ENCODE measurements around the gene CALD1.

The CALD1 gene

DNA sequence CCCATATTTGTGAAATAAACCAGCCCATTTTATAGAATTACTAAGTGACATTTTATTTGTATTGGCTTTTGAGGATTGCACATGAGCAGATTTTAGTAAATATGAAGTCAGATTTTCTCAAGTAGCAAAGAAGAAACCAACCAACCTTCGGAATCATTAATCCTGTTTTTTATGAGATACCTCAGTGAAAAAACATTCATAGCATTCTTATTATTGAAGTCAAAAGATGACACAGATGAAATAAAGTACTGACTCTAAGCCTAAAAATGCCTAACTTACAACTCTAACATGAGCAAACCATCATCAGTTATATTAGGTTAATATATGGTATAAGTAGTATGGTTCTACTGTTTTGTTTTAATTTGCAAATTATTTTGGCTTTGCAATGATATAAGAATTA lies 147.0 kb downstream of the CALD1 start:
- H3K27me3 ChIP-seq (ENCODE audit: control insufficient read depth, insufficient read depth, low read length), result no peaks in the 10 kb centered on the region
- H3K27ac ChIP-seq (ENCODE audit: low read length), result no peak overlapping the region
- H3K9me3 ChIP-seq (ENCODE audit: control insufficient read depth, low read depth, low read length), result no peaks in the 10 kb centered on the region
- H3K9ac ChIP-seq (ENCODE audit: low read length), result no peak overlapping the region
- H3K36me3 ChIP-seq (ENCODE audit: control insufficient read depth, low read depth, low read length), result no peaks in the 10 kb centered on the region
- no peak overlapping the region for H3K4me3 ChIP-seq (ENCODE audit: low read length)
- H3K4me1 ChIP-seq (ENCODE audit: control insufficient read depth, low read depth, low read length), result no peaks in the 10 kb centered on the region

DNA sequence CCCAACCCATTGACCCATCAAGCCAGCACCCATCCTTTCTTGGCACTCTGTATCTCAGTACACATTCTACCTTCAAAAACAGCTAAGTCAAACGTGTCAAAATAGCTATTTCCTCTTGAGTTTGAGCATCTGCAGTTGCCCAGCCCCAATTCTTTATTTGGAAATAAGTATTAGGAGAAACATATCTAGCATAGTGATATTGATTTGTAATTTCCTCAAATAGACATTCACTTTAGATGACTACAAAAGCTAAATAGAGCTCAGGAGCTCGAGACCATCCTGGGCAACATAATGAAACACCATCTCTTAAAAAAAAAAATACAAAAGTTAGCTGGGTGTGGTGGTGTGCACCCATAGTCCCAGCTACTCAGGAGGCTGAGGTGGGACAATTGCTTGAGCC lies 147.6 kb downstream of the CALD1 start:
- Histone ChIP-seq H3K4me1 (ENCODE audit: control insufficient read depth, low read depth, low read length) (no peaks in the 10 kb centered on the region), H3K9me3 (ENCODE audit: control insufficient read depth, low read depth, low read length) (no peaks in the 10 kb centered on the region), H3K9ac (ENCODE audit: low read length) (no peak overlapping the region), H3K27me3 (ENCODE audit: control insufficient read depth, insufficient read depth, low read length) (no peaks in the 10 kb centered on the region), H3K27ac (ENCODE audit: low read length) (no peak overlapping the region), H3K4me3 (ENCODE audit: low read length) (no peak overlapping the region), H3K36me3 (ENCODE audit: control insufficient read depth, low read depth, low read length) (no peaks in the 10 kb centered on the region)

DNA sequence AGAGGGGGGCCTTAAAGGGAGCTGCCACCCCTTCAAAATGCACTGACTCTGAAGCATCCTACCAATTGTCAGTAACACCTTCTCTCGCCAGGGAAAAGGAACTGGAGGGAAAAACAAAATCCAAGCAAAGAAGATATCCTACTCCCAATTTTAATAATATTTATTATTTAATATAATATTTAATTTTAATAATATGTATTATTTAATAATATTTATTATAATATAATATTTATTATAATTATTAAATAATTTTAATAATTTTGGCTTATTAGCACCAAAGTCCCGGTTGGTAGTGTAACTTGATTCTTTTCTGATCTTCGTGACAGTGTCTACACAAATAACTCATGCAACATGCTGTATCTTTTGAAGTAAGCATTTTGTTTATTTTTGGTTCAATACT lies 148.3 kb downstream of the CALD1 start:
- H3K27ac ChIP-seq (ENCODE audit: low read length), result no peak overlapping the region
- H3K9ac ChIP-seq (ENCODE audit: low read length), result no peak overlapping the region
- H3K4me1 ChIP-seq (ENCODE audit: control insufficient read depth, low read depth, low read length), result no peaks in the 10 kb centered on the region
- H3K9me3 ChIP-seq (ENCODE audit: control insufficient read depth, low read depth, low read length), result no peaks in the 10 kb centered on the region
- H3K36me3 ChIP-seq (ENCODE audit: control insufficient read depth, low read depth, low read length), result no peaks in the 10 kb centered on the region
- no peak overlapping the region for H3K4me3 ChIP-seq (ENCODE audit: low read length)
- no peaks in the 10 kb centered on the region for H3K27me3 ChIP-seq (ENCODE audit: control insufficient read depth, insufficient read depth, low read length)

GRCh38 chr7:134928554-134928953 lies 149.1 kb downstream of the CALD1 start:
- Histone ChIP-seq H3K27ac (ENCODE audit: low read length) (no peak overlapping the region), H3K9me3 (ENCODE audit: control insufficient read depth, low read depth, low read length) (no peaks in the 10 kb centered on the region), H3K36me3 (ENCODE audit: control insufficient read depth, low read depth, low read length) (no peaks in the 10 kb centered on the region), H3K4me1 (ENCODE audit: control insufficient read depth, low read depth, low read length) (no peaks in the 10 kb centered on the region), H3K4me3 (ENCODE audit: low read length) (no peak overlapping the region), H3K9ac (ENCODE audit: low read length) (no peak overlapping the region), H3K27me3 (ENCODE audit: control insufficient read depth, insufficient read depth, low read length) (no peaks in the 10 kb centered on the region)

- Histone ChIP-seq H3K36me3 (ENCODE audit: control insufficient read depth, low read depth, low read length) (peaks cover 13% of the 10 kb centered on the region), H3K27ac (ENCODE audit: low read length) (no peak overlapping the region), H3K9me3 (ENCODE audit: control insufficient read depth, low read depth, low read length) (no peaks in the 10 kb centered on the region), H3K27me3 (ENCODE audit: control insufficient read depth, insufficient read depth, low read length) (no peaks in the 10 kb centered on the region), H3K9ac (ENCODE audit: low read length) (no peak overlapping the region), H3K4me1 (ENCODE audit: control insufficient read depth, low read depth, low read length) (no peaks in the 10 kb centered on the region), H3K4me3 (ENCODE audit: low read length) (no peak overlapping the region)
Measured at GRCh38 chr7:134931487-134931886, 152.1 kb downstream of the CALD1 start.

GRCh38 chr7:134932707-134933370 lies 153.4 kb downstream of the CALD1 start:
- peaks cover 13% of the 10 kb centered on the region for H3K36me3 ChIP-seq (ENCODE audit: control insufficient read depth, low read depth, low read length)
- no peaks in the 10 kb centered on the region for H3K4me1 ChIP-seq (ENCODE audit: control insufficient read depth, low read depth, low read length)

DNA sequence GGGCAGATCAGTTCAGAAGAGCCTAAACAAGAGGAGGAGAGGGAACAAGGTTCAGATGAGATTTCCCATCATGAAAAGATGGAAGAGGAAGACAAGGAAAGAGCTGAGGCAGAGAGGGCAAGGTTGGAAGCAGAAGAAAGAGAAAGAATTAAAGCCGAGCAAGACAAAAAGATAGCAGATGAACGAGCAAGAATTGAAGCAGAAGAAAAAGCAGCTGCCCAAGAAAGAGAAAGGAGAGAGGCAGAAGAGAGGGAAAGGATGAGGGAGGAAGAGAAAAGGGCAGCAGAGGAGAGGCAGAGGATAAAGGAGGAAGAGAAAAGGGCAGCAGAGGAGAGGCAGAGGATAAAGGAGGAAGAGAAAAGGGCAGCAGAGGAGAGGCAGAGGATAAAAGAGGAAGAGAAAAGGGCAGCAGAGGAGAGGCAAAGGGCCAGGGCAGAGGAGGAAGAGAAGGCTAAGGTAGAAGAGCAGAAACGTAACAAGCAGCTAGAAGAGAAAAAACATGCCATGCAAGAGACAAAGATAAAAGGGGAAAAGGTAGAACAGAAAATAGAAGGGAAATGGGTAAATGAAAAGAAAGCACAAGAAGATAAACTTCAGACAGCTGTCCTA lies 154.1 kb downstream of the CALD1 start:
- Histone ChIP-seq H3K4me3 (ENCODE audit: low read length) (no peak overlapping the region), H3K36me3 (ENCODE audit: control insufficient read depth, low read depth, low read length) (peaks cover 13% of the 10 kb centered on the region), H3K27ac (ENCODE audit: low read length) (no peak overlapping the region), H3K9ac (ENCODE audit: low read length) (no peak overlapping the region), H3K9me3 (ENCODE audit: control insufficient read depth, low read depth, low read length) (no peaks in the 10 kb centered on the region), H3K4me1 (ENCODE audit: control insufficient read depth, low read depth, low read length) (no peaks in the 10 kb centered on the region), H3K27me3 (ENCODE audit: control insufficient read depth, insufficient read depth, low read length) (no peaks in the 10 kb centered on the region)

More at GRCh38 chr7:134932707-134933370, 153.4 kb downstream of the CALD1 start:
- H3K9me3 ChIP-seq (ENCODE audit: control insufficient read depth, low read depth, low read length), result no peaks in the 10 kb centered on the region
- no peak overlapping the region for H3K27ac ChIP-seq (ENCODE audit: low read length)
- no peak overlapping the region for H3K9ac ChIP-seq (ENCODE audit: low read length)
- H3K27me3 ChIP-seq (ENCODE audit: control insufficient read depth, insufficient read depth, low read length), result no peaks in the 10 kb centered on the region
- no peak overlapping the region for H3K4me3 ChIP-seq (ENCODE audit: low read length)

- no peak overlapping the region for H3K9ac ChIP-seq (ENCODE audit: low read length)
- no peak overlapping the region for H3K27ac ChIP-seq (ENCODE audit: low read length)
- no peak overlapping the region for H3K4me3 ChIP-seq (ENCODE audit: low read length)
- no peaks in the 10 kb centered on the region for H3K9me3 ChIP-seq (ENCODE audit: control insufficient read depth, low read depth, low read length)
- H3K36me3 ChIP-seq (ENCODE audit: control insufficient read depth, low read depth, low read length), result peaks cover 13% of the 10 kb centered on the region
- H3K27me3 ChIP-seq (ENCODE audit: control insufficient read depth, insufficient read depth, low read length), result no peaks in the 10 kb centered on the region
- peaks cover 2% of the 10 kb centered on the region for H3K4me1 ChIP-seq (ENCODE audit: control insufficient read depth, low read depth, low read length)
Measured at GRCh38 chr7:134935701-134936100, 156.3 kb downstream of the CALD1 start.

DNA sequence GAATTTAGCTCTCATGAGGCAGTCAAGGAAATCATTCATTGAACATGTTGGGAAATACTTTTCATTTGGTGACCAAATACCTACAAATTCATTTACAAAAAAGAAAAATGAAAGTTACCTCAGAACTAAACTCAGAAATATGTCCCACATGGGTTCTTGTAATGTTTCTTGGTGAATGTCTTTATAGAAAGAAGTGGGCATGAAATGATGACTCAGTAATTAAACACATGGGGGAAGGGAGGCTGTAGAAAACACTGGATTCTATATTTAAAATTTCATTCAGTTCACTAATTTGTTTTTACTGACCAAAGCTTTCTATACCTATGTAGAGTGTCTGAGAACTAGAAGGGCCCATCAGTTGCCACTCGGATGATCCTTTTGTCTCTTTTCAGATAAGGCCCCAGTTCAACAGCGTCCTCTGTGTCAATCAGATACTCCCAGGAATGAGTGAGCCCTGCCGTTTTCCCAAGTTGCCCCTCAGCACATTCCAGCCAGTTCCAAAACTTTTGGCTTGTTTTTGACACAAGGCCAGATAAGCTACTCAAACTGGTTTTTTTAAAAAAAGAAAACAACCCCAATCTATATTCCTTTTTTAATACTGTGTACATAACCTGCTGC lies 157.6 kb downstream of the CALD1 start:
- Histone ChIP-seq H3K4me1 (ENCODE audit: control insufficient read depth, low read depth, low read length) (peaks cover 9% of the 10 kb centered on the region), H3K36me3 (ENCODE audit: control insufficient read depth, low read depth, low read length) (peaks cover 13% of the 10 kb centered on the region), H3K9me3 (ENCODE audit: control insufficient read depth, low read depth, low read length) (no peaks in the 10 kb centered on the region)

DNA sequence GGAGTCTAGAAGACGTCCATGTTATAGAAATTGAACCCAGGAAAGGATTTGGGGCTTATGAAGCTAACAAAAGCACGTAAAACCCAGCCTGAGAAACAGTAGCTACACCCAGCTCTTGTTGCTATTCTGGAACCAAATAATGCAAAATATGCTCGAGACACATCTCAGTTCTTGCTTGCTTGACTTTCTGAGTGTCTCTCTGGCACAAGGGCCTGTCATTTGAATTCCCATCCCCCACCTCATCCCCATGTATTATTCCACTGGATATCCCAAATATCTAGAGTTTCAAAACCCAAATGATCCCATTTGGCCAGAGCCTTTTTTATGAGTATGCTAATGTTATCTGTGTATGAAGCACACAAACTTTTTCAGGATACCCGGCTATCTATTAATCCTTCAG lies 158.7 kb downstream of the CALD1 start:
- peaks cover 13% of the 10 kb centered on the region for H3K36me3 ChIP-seq (ENCODE audit: control insufficient read depth, low read depth, low read length)
- no peak overlapping the region for H3K9ac ChIP-seq (ENCODE audit: low read length)
- H3K27me3 ChIP-seq (ENCODE audit: control insufficient read depth, insufficient read depth, low read length), result no peaks in the 10 kb centered on the region
- peaks cover 11% of the 10 kb centered on the region for H3K4me1 ChIP-seq (ENCODE audit: control insufficient read depth, low read depth, low read length)
- H3K4me3 ChIP-seq (ENCODE audit: low read length), result no peak overlapping the region
- H3K27ac ChIP-seq (ENCODE audit: low read length), result no peak overlapping the region
- H3K9me3 ChIP-seq (ENCODE audit: control insufficient read depth, low read depth, low read length), result no peaks in the 10 kb centered on the region

More for the DNA sequence above, 157.6 kb downstream of the CALD1 start:
- no peaks in the 10 kb centered on the region for H3K27me3 ChIP-seq (ENCODE audit: control insufficient read depth, insufficient read depth, low read length)
- H3K27ac ChIP-seq (ENCODE audit: low read length), result no peak overlapping the region
- no peak overlapping the region for H3K9ac ChIP-seq (ENCODE audit: low read length)
- H3K4me3 ChIP-seq (ENCODE audit: low read length), result no peak overlapping the region

GRCh38 chr7:134939136-134939535 lies 159.7 kb downstream of the CALD1 start:
- no peak overlapping the region for H3K27ac ChIP-seq (ENCODE audit: low read length)
- H3K9me3 ChIP-seq (ENCODE audit: control insufficient read depth, low read depth, low read length), result no peaks in the 10 kb centered on the region
- H3K4me1 ChIP-seq (ENCODE audit: control insufficient read depth, low read depth, low read length), result peaks cover 11% of the 10 kb centered on the region
- H3K4me3 ChIP-seq (ENCODE audit: low read length), result no peak overlapping the region
- no peaks in the 10 kb centered on the region for H3K27me3 ChIP-seq (ENCODE audit: control insufficient read depth, insufficient read depth, low read length)
- peaks cover 10% of the 10 kb centered on the region for H3K36me3 ChIP-seq (ENCODE audit: control insufficient read depth, low read depth, low read length)
- no peak overlapping the region for H3K9ac ChIP-seq (ENCODE audit: low read length)

- Histone ChIP-seq H3K27me3 (ENCODE audit: control insufficient read depth, insufficient read depth, low read length) (no peaks in the 10 kb centered on the region), H3K4me3 (ENCODE audit: low read length) (no peak overlapping the region), H3K9ac (ENCODE audit: low read length) (no peak overlapping the region), H3K36me3 (ENCODE audit: control insufficient read depth, low read depth, low read length) (peaks cover 3% of the 10 kb centered on the region), H3K4me1 (ENCODE audit: control insufficient read depth, low read depth, low read length) (peaks cover 11% of the 10 kb centered on the region), H3K9me3 (ENCODE audit: control insufficient read depth, low read depth, low read length) (no peaks in the 10 kb centered on the region), H3K27ac (ENCODE audit: low read length) (no peak overlapping the region)
Measured at GRCh38 chr7:134940729-134941128, 161.3 kb downstream of the CALD1 start.

All from iPS-18a (cell line).